GM12874 (cell line): ENCODE data around the gene KCNMA1.

ENCODE experiments used
- TF ChIP-seq, protein P1 (sequence below): IDR thresholded peaks from 2 replicates; pipeline ENCODE4 v1.5.1; 2011; ENCODE audit warnings: low read depth, mild to moderate bottlenecking, control low read depth, low read length, moderate library complexity; ENCODE audit not compliant: insufficient read depth

Gene KCNMA1

DNA sequence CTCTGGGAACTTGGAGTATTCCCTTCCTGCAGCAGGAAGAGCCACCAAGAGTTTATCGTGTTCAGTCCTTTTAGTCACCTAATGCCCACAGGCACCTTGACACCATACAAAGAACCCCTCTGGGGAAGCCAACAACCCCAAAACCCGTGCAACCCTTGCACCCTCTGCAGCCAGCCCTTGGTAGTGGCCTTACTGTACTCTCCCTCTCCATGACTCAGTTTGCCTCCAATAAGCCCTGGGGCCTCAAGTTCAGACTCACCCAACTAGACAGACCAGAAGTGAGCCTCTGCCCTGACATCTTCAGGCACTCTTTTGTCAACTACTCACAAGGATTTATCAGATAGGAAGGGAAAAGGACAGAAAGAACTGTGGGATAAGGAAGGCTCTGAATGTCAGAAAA, 30.9 kb downstream of the KCNMA1 start:
- TF ChIP-seq, protein P1, sequence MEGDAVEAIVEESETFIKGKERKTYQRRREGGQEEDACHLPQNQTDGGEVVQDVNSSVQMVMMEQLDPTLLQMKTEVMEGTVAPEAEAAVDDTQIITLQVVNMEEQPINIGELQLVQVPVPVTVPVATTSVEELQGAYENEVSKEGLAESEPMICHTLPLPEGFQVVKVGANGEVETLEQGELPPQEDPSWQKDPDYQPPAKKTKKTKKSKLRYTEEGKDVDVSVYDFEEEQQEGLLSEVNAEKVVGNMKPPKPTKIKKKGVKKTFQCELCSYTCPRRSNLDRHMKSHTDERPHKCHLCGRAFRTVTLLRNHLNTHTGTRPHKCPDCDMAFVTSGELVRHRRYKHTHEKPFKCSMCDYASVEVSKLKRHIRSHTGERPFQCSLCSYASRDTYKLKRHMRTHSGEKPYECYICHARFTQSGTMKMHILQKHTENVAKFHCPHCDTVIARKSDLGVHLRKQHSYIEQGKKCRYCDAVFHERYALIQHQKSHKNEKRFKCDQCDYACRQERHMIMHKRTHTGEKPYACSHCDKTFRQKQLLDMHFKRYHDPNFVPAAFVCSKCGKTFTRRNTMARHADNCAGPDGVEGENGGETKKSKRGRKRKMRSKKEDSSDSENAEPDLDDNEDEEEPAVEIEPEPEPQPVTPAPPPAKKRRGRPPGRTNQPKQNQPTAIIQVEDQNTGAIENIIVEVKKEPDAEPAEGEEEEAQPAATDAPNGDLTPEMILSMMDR, result no peak

DNA sequence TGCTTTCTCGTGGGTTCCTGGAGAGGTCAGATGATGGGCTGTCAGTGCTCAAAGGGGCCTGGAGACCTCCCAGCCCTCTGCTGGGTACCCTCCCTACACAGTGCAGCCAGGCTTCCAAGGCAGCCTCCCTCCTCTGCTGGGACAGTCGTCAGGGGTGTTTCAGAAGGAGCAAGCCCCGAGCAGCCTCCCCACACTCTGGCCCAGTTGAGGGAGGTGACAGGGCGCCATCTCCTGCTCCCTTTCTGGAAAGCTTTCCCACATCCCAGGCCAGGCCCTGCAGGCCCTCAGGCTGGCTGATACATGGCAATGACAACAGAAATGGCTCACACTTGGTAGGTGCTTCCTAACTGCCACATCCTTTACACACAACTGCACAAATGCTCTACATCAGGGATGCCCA, 32.1 kb downstream of the KCNMA1 start:
- TF ChIP-seq, protein P1, result no peak

DNA sequence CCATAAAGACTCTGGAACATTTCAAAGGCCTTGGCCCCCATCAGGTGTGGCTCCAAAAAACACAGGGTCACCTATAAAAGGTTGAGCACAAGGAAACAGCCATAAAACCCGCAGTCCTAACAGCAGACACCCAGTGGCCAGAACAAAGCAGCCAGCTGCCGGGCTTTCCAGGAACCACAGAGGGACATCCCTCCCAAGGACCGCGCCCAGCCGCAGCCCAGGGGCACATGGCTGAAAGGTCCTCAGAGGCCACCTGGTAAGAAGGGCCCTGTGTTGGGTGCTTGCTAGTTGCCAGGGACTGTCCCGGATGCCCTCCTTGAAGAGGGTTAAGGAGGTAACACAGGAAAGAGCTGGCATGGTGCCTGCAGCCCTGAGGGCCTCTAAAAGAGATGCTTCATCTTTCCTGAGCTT, 32.7 kb downstream of the KCNMA1 start:
- TF ChIP-seq, protein P1, result no peak

DNA sequence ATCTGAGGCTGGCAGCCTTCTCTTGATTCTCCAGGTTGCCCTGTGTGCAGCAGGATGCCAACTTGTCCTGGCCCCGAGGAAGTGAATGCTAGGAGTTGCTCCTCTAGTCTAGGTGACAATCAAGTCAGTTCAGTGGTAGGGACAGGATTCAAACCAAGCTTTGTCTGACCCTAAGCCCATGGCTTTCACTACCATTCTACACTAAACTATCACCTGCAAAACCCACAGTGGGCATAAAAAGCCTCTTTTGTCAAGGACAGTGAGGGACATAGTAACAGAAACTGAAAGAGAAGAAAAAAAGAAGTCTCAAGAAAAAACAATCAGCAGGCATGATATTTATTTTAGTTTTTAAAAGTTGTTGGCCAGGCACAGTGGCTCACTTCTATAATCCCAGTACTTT, 33.5 kb downstream of the KCNMA1 start:
- TF ChIP-seq, protein P1, result no peak

DNA sequence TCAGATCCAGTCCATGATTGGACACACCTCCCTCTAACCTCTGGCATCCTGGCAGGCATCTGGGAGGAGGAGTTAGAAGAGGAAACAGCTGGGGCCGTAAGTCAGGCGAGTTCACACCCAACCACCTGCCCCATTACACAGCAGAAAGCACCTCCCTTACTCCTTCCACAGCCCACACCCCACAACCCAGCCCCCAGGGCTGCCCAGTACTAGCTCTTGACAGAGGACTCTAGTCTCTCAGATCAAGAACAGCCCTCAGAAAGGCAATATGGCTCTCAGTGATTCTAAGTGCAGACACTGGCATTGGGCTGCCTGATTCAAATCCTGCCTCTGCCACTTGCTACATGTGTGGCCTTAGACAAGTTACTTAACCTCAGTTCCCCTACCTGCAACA, 34.1 kb downstream of the KCNMA1 start:
- TF ChIP-seq, protein P1, result no peak

DNA sequence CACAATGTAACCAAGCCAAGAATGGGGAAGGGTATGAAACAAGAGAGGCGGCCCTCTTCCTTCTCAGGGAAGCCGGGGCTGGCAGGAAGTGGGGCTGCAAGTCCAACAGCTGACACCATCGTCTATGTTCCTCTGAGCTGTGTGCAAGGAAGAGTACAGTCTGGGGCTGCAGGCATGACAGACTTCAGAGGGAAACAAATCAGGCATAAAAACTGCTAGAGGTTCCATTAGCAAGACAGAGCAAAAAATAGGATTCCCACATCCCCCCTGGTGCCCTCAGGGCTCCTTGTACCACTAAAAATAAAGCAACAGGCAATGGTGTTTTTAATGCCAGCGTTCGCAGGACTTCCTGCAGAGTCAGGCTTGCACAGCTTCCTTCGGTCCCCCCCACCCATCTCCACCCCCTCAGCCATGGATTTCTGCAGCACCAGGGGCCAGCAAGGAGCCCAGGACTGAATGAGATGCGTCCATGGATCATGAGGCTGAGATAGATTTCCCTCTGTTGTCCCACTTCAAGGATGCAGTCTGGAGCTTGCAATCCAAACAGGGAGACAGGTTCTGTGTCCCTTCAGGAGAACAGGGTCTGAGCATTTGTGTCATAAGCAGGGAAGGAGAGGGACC, 34.6 kb downstream of the KCNMA1 start:
- TF ChIP-seq, protein P1, result no peak

DNA sequence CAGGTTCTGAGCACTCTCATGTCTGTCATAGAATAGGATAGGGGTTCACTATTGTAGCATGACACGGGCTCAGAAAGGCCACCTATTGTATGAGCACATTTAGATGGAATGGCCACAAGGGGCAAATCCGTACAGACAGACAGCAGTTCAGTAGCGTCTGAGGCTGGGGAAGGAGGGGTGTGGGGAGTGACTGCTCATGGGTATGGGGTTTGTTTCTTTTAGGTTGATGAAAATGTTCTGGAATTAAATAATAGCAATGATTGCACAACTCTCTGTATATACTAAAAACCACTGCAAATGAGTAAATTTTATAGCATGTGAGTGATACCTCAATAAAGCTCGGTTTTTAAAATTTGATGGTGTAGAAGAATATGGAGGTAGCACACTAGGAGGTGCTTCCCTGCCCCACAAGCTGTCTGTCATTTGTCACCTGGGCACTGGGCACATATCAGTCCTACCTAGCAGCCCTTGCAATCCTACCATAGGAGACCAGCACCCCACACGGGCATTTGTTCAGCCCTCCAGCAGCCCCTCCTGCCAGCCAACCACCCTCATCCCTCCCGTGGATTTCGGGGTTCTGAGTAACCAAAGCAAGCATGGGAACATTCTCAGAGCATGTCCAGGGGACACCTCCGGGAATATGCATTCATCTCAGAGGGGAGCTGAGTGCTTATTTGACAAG, 35.2 kb downstream of the KCNMA1 start:
- TF ChIP-seq, protein P1, result no peak
